Stimulated activated CD4-positive, alpha-beta T cell treated with anti-CD3 and anti-CD28 coated beads, Interleukin-2, amount 100 ng/mL, for 24 hours (primary cell): Measurements from ENCODE around the gene PDE4D.

Experiments used
- DNase-seq, 2 donors: peaks; one replicate each; pipeline ENCODE4 v3.0.0-alpha.2; 2020

Gene PDE4D

GRCh38 chr5:59157068-59157467 lies 736.5 kb downstream of the PDE4D start:
- no peak for DNase-seq

DNA sequence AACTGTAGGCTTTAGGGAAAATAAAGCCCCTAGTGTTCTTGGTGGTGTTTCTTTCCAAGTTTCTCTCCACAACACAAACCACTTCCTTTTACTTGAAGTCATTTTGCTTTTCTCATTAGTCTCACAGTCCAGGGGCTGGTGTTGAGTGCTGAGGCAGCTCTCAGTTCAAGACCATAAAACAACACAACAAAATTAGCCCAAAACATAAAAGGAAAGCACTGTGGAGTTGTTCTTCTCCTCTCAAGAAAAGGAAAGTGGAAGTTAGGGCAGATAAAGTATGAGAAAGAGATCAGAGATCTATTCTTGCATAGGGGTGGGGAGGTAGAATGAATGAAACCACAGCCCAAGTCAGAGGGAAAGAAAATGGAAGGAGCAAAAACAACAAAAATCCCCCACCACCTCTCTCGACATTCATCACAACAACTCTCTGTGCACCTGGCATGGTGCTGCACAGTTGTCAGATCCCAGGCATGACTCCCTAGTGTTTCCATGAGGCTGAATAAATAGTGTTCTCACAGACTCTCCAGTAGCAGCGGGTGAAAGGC lies 740.8 kb downstream of the PDE4D start:
- DNase-seq, result no peak

GRCh38 chr5:59151162-59151889 lies 742.2 kb downstream of the PDE4D start:
- DNase-seq, result no peak

- no peak for DNase-seq
Observed at GRCh38 chr5:59149827-59150226, 743.7 kb downstream of the PDE4D start.

- DNase-seq, result no peak
Observed at GRCh38 chr5:59149271-59149670, 744.3 kb downstream of the PDE4D start.

DNA sequence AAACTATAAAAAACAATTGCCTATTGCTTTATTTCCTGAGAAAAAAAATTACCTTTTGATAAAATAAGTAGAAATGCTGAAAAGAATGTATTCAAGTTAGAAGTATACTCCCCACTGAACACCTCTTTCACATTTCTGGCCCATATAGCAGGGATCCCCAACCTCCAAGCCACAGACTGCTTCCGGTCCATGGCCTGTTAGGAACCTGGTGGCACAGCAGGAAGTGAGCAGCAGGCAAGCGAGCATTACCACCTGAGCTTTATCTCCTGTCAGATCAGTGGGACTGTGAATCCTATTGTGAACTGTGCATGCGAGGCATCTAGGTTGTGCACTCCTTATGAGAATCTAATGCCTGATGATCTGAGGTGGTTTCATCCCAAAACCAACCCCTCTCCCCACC lies 746.8 kb downstream of the PDE4D start:
- DNase-seq, result no peak

DNA sequence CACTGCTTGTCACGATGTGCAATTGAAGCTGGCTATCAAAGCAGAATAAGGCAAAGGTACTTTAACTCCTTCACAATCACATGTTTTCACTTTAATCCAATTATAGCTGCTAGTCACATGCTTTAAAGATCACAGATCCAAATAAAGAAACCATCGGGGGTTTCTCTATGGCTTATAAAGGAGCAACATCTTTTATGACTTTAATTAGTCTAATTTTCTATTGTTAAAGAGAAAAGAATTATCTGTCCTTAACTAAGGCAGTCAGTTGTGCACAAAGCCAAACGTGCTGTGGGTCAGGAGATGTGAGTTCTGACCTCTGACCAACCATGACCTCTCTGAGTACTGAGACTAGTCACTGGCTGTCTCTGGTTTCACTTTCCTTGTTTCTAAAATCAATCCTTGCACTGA lies 749.6 kb downstream of the PDE4D start:
- no peak for DNase-seq

- DNase-seq, result no peak
Observed at GRCh38 chr5:59142927-59143326, 750.6 kb downstream of the PDE4D start.

- no peak for DNase-seq
Observed at GRCh38 chr5:59142138-59142537, 751.4 kb downstream of the PDE4D start.

DNA sequence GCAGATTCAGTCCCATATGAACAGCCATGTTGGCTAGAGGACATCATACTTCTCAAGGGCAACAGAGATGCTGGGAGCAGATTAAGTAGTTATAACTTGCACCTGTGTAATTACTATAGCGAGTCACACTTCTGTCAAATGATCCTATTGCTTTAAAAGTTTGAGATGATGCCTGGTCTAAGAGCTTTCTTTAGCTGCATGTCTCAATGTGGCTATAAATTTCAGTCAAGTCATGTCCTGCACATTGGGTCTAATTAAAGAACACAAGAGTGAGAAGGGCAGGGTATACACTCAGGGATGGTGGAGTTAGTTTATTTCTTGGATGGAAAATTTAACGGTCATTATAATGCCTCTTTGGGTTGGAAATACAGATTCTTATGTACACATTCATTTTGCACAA lies 753.4 kb downstream of the PDE4D start:
- no peak for DNase-seq

DNA sequence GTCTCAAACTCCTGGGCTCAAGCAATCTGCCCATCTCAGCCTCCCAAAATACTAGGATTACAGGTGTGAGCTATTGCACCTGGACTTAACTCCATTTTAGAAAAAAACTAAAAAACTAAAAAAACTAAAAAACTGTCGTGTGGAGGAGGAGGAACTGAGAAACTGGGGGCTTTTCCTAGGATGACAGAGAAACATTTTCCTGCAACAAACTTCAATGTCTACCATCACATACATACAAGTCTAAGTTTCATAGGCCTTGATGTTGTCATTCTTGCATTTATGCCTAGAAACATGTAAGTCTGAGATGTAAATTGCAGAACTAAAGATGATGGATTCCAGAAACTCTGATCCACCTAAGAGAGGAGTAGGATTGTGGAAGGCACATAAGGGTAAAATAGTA lies 753.8 kb downstream of the PDE4D start:
- no peak for DNase-seq

DNA sequence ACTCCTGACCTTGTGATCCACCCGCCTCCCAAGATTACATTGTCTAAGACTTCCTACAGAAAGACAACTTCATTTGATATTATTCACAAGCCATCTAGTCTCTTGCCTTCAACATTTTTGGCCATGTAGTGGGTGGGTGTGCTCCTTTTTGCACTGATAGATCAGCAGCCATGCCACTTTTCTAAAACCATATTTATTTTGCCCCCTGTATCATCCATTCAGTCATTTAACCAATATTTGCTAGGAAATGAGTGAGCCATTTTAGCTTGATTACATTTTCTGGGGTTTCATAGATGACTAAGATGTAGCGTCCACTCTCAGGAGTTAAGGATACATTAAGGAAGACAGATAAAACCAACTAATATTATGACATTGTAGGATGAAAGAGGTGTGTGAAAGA lies 755.0 kb downstream of the PDE4D start:
- no peak for DNase-seq

DNA sequence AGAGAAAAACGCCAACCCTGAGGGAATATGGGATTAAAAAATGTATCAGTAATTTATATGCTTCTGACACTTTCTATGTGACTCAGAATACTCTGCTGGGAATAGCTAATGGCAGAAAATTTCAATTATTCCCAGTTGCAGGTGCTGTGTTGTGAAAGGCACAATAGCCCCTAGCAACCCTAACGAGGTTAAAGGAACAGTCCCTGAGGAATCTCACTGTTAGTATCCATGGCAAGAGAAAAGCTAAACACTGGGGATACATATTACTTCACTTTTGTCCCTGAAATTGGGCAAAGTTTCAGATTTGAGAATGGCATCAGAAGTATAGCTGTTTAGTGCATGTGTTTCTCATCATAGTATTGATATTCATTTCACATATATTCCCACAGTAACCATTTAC lies 755.7 kb downstream of the PDE4D start:
- DNase-seq, result no peak

DNA sequence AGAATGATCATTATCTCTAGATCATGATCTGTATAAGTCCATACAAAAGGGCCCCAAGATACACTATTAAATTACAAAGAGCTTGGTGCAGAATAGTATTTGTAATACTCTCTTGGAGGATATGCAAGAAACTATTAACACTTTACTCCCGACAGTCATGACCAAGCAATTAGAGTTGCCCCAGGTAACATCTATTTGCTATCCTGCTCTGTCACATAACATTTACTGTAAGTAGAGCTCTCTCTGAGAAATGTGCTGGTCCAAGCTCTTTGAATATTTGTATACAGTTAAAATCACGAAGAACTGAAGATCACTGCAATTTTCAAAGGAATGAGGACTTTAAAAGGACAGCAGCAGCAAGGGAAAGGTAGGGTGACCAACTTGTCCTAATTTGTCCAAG lies 757.0 kb downstream of the PDE4D start:
- no peak for DNase-seq

DNA sequence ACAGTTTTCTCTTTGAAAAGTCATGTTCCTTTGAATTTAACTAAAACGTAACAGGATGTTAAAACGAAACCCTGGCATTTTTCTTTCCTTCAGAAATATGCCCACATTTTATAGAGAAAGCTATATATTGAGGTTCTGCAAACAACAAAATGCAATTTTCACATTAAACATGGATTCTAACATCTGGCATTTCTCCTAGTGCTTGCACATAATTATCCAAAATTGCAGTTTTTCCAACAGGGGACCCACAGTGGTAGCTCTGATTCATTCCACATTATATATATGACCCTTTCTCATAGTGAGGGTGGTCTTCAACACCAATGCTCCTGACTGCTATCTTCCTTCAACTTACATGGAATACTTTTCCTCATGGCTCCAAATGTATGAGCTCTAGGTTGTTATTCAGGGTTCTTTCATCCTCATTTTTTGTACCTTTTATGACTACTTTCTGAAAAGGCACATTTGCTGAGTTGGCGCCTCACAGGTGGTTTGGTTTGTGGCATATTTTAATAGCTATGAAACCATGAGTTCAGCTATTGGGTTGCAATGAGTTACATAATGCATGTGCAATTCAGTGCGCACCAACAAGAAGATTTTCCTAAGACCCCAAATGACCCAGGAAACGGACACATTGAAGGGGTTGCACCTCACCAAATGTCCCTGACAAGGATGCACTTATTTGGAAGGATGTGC lies 758.9 kb downstream of the PDE4D start:
- DNase-seq, result no peak

GRCh38 chr5:59133764-59134261 lies 759.7 kb downstream of the PDE4D start:
- no peak for DNase-seq

DNA sequence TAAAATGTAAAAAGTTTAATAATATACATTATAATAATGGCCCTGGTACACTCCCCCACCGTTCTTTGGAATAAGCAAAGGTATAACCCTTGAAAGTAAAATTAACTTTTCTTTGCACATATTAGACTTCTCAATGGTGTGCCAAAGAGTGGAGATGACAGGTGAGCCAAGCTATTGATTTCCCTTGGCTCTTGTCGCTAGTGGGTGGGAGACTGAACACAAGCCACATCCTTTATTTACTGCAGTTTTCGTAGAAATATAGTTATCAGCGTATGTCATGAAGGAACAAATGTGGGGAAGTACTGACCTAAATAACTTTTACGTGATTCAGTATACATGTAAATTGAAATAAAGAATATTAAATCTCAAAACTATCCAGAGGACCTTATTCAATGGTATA lies 761.4 kb downstream of the PDE4D start:
- no peak for DNase-seq

DNA sequence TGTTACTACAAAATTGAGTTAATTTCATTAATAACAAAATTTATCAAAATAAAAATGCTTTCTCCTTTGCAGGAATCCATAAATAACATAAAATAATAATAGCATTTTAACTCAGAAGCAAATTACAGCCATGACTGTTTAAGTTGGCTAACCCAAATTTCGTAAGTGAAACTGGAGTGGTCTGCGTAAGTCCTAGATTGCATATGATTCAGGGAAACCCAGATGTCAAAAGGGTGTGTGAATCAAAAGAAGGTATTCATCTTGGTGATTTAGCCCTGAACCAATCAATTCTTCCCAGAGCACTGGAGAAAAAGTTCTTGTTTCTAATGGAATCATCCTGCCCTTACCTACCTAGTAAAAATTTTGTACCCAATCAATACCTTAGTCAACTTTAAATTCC lies 763.1 kb downstream of the PDE4D start:
- DNase-seq, result no peak

DNA sequence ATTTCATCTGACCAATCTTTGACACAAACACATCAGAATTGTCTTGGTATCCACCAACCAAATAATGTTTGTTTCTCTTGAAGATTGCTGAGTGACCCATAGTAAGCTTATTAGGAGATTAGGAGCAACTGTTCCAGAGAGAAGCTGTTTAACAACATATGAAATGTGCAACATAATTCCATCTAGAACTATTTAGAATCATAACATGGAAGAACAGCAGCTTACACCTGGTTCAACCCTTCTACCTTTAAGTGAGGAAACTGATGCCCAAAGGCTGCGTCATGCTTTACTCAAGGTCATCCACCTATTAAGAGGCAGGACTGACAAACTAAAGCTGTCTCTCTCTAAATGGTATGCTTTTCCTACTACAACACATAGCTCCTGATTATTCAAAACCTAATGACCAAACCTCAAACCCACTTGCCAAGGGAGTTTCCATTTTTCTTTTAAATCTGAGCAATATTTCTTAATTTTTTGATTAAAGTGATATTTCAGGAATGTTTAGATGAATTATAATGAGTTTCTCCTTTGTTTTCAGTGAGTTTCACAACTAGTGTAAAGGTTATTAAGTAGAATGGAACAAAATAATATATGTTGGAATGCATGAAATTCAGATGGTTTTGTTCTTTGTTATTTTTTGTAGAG lies 764.8 kb downstream of the PDE4D start:
- no peak for DNase-seq

- DNase-seq, result peak in 1 of 2 donors; percentile 2
Observed at GRCh38 chr5:59126708-59127573, 766.6 kb downstream of the PDE4D start.

DNA sequence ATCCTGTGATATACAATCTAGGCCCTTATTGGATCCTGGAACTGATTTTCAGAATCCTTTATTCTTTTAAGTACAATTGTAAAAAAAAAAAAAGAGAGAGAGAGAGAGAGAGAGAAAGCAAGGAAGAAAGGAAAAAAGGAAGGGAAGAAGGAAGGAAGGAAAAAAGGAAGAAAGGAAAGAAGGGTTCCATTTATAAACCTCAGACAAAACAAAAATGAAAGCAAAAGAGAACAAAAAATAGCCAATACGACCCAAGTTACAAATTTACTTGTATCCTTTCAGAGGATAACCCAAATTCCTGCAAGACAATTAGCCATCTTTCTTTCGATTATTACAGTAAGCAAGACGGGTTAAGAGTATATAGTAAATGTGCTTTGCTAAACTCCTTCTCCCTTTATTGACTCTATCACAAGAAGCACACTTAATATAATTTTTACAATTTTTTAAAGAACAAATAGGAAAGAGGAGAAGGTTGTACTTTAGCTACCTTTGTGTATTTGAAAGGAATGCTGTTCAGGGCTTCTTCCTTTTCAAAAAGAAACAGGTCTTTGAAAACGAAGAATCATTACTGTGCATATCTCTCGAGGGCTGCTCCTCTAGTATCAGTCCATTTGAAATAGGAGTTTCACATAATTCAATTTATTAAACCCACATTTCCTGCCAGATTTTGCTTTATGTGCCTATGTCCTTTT lies 767.4 kb downstream of the PDE4D start:
- DNase-seq, result no peak
